ENCODE data around the gene FUT9. TPM values are rescaled to one million over a fixed set of nuclear protein-coding genes. Genes with fewer than 3 reads are reported as not detected.

The FUT9 gene
- 0.02 TPM in 1 of 2 replicates, not detected in the other for total RNA-seq (2014; rRNA removed; shearing (Covaris generic))

DNA sequence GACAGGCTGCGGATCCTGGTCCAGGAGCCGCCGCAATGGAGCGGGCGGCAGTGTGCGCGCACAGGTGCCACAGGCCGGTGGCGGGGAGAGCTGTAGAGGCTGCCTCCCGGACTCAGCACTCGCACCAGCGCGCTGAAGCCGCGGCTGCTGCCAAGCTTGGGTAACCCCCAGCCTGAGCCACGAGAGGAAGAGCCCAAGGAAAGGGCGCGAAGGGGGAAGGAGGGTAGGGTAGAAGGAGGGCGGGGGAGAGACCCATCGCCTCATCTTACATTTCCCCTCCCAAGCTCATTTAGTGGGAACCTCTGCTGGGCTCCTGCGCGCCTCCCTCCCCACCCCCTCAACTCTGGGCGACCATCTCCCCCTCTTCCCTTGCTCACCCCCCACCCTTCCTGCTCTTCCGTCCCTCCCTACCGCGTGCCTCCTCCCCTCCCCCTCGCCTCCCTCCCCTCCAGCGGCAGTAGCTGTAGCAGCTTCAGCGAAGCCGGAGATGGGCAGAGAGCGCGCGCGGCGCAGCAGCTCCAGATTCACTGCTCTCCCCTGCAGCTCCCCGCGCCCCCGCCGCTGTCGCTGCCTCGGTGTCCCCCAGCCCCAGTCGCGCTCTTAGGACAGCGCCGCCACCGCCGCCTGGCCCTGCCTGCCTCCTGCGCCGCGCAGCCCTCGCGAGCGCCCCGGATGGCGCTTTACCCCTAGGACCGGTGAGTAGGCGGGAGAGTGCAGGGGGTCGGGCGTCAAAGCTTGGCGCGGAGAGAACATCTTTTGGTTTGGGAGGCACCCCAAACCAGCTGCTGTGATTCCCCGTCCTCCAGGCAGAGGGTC is at the start of gene FUT9:
Gene FUT9, plus strand, starts transcription at position 457 of the 816 bp plus-strand sequence. CDS start 187,182 bp downstream, outside the sequence.
- DNase-seq (ENCODE audit: low spot score): no peak

DNA sequence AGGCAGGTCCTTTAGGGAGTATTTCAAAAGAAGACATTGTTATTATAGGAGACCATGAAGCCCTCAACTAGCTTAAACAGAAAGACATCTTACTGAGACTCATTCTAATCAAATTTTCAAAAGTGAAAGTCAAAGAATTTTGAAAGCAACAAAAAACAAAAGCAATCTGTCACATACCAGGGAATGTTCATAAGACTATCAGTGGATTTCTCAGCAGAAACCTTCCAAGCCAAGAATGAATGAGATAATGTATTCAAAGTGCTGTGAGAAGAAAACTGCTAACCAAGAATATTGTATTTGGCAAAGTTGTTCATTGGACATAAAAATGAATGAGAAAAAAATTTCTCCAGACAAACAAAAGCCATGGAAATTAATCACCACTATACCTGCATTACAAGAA is 48.2 kb upstream of the FUT9 start:
- no peak for DNase-seq (ENCODE audit: low spot score)

DNA sequence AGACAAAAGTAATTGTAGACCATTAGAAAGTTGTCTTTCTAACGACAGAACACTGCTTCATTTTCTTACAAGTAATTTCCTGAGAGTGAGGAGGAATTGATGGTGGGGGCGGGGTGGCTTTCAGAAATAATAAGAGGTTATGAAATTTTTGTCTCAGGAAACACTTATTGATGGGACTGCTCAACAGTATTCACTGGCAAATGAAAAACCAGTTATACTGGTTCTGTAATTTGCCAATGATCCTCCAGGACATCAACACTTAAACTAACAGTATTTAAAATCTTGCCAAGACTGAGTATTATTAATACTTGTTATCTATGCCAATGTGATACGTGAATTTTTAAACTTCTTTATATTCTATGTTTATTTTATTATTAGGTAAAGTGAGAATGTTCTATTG is 41.8 kb upstream of the FUT9 start:
- no peak for DNase-seq (ENCODE audit: low spot score)

DNA sequence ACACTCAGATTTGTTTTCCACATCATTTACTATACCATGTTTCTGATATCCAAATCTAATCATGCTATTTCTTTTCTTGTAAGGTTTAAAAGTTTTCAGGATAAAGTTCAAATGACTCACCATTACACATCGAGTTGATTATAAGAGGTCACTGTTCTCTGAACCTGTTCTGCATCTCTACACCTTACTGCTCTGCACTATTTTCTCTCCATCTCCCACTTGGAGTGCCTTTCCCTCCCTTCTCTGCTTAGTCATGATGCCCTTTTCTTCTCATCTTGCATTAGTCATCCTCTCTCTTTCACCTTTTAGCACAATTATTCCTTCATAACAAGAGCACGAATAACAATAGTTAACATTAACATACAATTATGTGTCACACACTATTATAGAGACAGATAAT is 37.5 kb upstream of the FUT9 start:
- DNase-seq (ENCODE audit: low spot score): no peak

DNA sequence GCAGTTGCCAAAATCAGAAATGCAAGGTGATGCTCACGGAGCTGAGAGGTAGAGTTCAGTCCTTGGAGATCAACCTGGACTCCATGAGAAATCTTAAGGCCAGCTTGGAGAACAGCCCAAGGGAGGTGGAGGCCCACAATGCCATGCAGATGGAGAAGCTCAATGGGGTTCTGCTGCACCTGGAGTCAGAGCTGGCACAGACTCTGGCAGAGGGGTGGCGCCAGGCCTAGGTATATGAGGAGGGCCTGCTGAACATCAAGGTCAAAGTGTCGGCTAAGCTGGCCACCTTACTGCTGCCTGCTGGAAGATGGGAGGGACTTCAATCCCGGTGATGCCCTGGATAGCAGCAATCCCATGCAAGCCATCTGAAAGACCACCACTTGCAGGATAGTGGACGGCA is 23.9 kb upstream of the FUT9 start:
- DNase-seq (ENCODE audit: low spot score): no peak

DNA sequence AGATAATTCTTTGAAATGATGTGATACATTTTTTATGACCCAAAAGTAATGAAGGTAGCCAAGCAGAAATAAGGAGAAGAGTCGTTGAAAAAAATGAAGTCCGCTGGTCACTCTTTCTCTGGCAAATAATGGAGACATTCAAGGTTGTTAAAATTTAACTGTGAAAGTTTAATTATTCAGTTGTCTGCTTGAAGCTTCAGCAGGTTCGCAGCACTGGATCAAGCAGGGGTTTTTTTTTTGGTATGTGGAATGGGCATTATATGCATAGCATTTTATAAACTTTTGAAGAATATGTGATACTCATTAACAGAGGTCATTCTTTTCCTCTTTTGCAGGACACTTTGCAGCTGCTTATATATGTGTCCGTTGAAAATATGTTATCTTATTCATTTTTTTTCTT is 21.6 kb upstream of the FUT9 start:
- DNase-seq (ENCODE audit: low spot score): no peak

DNA sequence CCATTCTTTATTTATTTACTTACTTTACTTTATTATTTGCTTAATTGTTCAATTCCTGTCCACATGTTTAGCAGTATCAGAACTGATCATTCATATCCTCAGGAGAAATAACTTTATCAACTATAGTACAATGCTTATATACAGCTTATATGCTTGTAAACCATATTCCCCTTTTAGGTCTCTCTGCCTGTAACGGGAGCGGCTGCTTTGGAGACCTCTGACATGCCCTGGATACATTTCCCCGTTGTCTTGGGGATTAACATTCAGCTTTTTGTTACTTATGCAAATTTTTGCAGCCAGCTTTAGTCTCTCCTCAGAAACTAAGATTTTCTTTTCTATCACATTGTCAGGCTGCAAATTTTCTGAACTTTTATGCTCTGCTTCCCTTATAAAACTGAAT is 17.6 kb upstream of the FUT9 start:
- DNase-seq (ENCODE audit: low spot score): no peak

DNA sequence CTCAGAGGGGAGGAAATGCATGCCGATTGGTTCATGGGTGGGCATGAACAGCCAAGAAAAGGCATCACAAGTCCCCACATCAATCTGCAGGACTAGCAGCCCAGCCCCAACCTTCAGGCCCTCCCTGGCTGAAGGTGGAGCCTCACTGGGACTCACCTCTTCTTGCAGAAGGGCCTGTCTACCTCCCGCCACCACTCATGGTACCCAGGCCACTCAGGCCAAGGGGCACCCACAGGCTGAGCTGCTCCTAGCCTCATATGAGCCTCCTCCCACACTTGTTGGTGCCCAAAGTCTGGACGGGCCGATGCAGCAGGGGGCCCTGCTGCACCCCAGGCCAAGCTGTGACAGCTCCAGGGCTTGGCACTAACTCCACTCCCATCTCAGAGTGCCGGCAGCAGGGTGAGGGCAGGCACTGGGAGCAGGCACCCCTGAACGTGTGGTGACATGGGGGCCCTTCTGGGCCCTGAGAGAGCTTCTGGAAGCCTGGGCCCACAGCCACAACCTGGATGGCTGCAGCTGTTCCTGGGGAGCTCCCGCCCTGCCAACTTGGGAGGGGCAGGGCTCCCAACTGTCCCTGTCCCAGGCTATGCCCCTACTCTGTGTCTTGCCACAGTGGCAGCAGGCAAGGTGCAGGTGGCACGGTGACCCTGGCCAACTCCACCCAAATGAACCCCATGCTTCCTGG is 13.7 kb upstream of the FUT9 start:
- no peak for DNase-seq (ENCODE audit: low spot score)

DNA sequence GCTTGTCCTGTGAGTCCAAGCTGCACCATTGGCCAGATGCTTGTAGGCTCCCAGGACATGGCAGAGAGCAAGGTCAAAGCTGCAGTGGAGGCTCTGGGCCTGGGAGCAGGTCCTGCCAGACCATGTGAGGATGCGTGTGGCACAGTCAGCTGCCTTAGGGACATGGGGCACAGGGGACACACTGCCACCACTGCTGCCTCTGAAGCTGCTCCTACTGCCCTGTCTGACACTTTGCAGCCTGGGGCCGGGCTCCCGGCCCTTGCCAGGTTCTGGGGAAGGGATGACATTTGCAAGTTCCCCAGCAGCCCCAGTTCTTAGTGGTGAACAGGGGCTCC is 13.2 kb upstream of the FUT9 start:
- no peak for DNase-seq (ENCODE audit: low spot score)

DNA sequence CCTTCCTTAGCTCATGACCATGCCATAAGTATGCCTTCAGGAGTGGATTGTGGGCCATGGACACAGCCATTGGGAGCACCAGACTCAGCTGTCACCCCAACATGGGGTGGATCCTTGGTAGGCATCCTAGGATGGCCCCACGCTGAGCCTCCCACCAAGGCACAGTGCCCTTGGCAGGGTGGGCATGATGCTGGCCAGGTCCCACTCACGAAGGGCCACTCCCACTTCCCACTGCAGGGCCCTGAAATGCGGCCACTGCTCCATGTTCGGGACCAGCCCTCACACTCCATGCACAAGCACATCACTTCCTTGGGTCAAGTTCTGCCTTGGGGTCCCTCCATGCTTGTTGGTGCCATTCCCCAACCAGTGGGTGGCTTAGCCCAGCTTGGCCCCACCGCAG is 12.9 kb upstream of the FUT9 start:
- DNase-seq (ENCODE audit: low spot score): no peak

DNA sequence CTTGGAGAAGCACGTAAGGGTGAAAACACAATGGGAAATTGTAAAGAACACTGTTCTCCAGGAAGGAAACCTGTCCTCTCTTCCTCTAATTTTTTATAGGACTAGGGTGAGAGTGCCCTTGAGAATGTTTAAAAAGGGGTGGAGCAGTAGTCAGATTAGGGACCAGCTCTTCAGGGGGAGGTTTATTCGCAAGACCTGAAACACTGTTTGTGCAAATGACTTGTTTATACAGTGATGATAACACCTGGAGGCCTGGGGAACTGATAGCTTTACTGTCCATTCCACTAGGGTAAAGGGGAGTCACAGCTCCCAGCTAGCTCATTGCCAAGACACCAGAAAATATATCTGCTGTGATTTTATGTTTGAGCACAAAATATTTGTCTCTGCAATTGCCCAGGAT is 8.1 kb upstream of the FUT9 start:
- DNase-seq (ENCODE audit: low spot score): no peak

DNA sequence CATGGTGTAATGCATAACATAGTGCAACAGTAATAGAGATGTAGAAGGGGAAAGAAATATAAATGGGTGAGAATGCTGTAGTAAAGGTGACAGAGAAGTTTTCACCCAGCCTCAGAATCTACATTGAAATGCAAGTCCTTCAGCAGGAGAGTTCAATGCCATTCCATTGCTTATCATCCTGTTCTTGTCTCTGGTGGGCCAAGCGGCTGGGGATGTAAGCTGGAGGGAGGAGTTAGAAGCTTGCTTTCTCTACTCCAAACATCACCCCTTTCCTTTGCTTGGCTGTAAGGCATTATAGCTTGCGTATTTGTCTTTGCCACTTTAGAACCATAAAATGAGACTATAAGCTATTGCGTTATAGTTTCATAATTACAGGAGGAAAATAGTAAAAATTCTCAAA is 2.2 kb upstream of the FUT9 start:
- DNase-seq (ENCODE audit: low spot score): no peak

DNA sequence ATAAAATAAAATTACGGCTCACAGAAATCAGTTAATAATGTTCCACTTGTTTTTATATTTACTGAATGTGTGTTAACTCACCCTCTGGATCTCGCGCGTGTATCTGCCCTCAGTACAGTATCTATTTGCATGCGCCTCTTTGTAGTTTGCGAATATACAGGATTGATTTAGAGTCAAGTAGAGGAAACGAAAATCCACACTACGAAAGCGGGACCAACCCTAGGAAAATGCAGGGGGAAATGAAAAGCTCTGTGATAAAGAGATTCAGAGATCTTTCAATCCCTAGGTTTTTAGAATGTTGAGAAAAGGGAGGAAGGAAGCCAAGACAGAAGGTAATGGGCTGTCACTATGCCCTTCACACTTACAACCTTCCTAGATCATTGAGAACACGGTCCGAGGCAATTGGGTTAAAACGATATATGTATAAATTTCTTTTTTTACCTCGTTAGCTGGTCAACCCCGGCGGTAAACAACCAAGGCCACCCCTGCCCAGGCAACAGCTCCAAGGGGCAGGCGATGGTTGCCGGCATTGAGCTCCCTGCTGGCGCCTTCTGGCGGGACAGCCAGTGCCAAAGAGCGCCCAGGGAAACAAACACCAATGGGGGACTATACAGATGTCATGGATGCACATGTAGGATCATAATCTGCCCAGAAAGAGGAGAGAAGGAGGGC is 792 bp upstream of the FUT9 start:
- DNase-seq (ENCODE audit: low spot score): no peak

DNA sequence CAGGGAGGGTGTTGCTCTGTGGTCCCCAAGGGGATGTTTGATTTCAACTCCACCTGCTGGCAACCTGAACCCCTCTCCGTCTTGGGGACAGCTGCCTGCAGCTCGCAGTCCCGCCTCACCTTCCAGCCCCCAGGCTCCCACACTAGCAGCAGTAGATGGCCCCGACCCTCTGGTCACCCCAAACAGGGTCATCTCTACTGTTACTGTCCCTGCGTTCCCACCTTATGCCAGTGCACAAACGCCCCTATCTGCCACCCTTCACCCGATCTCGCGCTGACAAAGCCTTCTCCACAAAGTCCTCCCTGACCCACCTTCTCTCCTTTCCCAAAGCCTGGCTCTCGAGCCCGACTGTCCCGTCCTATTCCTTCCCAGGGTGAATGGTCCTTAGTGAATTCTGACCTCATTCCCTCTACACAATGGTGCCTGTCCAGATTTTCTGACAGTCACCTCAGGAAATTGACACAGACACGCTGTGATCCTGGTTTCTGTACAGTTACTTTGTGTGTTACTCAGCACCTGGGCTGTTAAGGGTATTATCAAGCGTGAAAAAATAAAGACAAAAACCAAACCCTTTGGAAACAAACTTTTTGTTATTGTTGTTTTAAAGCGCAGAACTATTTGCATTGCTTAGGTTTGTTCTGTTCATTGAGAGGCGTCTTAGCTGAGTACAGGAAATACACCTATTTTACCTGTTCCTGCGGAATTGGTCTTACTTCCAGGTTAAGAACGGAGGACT is 728 bp downstream of the FUT9 start:
- DNase-seq (ENCODE audit: low spot score): no peak

DNA sequence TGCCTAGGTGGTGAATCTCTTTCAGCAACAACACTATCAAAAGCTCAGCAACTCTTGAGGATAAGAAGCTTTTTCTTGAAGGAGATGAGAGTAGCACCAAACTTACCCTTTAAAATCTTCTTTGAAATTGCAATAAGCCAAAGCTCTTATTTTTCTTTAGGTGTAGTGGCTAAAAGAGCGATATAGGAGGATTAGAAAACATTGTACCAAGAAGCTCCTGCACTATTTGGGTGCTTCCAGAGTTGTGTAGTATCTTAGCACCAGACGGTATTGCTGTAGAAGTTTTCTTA is 1.2 kb downstream of the FUT9 start:
- DNase-seq (ENCODE audit: low spot score): no peak

DNA sequence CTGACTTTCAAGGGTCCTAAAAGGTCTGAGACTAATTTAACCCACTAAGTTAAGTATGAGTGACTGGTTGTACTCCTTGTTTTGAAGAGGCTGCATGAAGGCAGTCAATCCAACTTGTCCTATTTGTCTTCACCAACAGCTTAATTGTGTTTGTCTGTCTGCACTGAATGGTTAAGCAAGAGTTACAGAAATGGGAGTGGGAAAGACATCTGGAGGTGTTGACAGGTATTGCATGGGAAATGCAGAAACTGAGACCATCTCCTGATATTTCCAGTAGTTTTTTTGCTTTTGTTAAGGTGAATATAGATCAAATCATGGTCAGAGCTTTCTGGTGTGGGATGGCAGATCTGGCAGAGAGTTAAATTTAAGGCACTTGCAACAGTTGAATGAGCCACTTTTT is 6.5 kb downstream of the FUT9 start:
- no peak for DNase-seq (ENCODE audit: low spot score)

DNA sequence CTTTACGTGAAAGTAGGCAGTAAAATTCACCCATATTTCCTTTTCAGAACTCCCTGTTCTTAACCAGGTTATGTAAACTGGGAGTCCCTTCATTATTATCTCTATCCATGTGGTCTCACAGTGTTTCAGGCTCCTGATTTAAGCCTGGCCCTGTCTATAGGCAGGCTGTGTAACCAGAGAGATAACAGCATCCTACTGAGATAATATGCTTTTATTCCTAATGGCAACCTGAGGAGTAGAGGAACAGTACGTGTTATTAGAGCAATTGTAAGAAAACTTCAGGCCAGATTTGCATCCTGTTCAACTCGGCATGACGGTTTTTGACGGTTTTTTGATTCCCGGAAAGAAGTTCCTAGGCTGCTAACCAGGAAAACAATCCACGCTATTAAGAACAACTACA is 16.9 kb downstream of the FUT9 start:
- DNase-seq (ENCODE audit: low spot score): no peak

DNA sequence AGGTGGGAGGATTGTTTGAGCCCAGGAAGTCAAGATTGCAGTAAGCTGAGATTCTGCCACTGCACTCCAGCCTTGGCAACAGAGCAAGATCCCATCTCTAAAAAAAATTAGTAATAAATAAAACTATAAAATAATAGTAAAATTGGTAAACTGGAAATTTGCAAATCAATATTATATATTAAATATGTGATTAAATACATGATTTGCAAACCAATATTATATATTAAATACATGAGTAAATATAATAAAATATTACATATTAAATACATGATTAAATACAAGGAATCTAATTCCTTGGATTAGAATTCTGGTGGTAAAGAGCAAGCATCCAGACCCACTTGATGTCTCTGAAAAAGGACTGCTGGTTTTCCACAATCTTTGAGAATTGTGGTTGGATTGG is 35.8 kb downstream of the FUT9 start:
- no peak for DNase-seq (ENCODE audit: low spot score)

DNA sequence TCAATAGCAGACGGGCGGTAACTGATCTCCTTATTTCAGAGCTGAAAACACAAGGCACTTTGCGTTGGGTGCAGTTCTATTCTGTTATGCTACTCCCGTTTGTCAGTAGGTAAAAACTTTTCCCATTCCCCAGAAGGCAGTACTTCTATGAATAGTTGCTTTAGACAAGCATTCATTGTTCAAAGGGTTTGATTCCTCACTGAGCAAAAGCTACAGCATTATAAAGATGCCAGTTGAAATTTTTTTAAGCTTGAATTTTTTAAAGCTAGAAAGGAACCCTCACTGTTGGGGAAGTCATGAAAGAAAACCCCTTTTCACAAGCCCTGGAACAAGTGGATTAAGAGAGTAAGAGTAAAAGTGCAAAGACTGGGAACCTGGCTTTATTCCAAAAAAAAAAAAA is 42.3 kb downstream of the FUT9 start:
- DNase-seq (ENCODE audit: low spot score): no peak

DNA sequence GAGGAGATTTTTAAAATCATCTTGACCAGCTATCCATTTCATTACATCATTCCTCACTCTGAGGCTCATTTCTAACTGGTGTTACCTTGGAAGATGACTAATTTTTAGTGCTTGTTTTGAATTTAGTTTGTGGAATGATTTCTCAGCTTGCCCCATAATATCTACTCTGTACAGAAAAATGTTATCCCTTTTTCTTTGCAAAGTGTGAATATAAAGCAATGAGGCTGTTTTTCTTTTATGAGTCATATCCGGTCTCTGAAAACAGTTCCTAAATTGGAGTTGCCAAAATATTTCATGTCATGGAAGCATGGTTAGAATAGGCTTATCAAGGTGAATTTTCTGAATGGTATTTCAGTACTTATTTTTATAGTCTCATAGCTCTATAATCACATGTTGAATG is 43.8 kb downstream of the FUT9 start:
- DNase-seq (ENCODE audit: low spot score): peak; percentile 3

DNA sequence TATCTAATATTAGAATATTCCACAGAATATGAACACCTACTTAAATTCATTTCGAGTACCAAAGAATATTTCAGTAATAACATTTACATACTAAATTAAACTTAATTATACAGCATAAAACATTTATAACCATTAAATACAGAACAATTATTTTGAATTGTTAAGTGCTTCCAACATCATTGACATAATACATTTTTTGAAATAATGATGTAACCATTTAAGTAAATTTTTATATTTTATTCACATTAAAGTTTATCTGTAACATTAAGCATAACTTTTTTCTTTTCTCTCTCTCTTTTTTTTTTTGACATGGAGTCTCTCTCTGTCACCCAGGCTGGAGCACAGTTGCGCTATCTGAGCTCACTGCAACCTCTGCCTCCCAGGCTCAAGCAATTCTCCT is 44.5 kb downstream of the FUT9 start:
- DNase-seq (ENCODE audit: low spot score): no peak

DNA sequence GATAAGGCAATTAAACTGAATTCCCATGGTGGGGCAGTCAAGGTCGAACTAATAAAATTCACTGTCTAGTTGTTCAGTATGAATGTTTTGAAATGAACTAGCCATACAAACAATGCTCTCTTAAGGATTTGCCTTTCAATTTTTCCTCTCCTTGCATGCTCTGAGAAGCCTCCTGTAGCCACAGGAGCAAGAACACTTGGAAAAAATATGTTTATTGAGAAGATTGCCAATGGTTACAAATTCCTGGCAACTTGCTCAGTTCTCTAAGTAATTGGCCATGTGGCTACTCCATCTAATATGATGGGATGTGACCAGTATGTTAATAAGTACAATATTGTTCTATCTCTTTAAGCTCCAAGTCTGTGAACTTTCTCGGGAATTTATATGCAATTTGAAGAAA is 49.4 kb downstream of the FUT9 start:
- no peak for DNase-seq (ENCODE audit: low spot score)

DNA sequence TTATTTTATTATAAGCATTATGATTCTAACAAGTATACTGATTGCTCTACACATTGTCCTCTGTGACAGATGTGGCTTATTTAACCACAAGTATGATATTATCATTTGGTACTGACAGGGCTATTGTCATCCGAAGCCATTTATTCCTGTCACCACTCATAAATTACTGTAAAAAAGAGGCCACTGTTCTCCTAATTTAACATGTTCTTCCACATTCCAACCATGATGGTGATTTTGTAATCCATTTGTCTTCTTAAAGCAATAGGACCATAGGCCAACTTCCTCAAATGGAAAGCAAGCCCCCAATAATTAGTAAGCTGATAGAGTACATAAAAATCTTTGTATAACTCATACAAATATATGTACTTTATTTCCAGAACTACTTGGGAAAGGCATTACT is 50.6 kb downstream of the FUT9 start:
- DNase-seq (ENCODE audit: low spot score): no peak
